B cell (primary cell): ENCODE measurements around the gene METTL2A.

Experiments used
- CTCF ChIP-seq: fragments of 200-600 bp; IDR thresholded peaks from one replicate; pipeline ENCODE4 v1.8.0; 2022; ENCODE audit warnings: antibody characterized with exemption, mild to moderate bottlenecking
- EZH2 ChIP-seq: IDR thresholded peaks from 2 replicates; pipeline ENCODE4 v1.6.1; 2012; ENCODE audit warnings: borderline replicate concordance, low read depth, mild to moderate bottlenecking, moderate library complexity, low read length; ENCODE audit not compliant: insufficient read depth, poor library complexity, severe bottlenecking

DNA sequence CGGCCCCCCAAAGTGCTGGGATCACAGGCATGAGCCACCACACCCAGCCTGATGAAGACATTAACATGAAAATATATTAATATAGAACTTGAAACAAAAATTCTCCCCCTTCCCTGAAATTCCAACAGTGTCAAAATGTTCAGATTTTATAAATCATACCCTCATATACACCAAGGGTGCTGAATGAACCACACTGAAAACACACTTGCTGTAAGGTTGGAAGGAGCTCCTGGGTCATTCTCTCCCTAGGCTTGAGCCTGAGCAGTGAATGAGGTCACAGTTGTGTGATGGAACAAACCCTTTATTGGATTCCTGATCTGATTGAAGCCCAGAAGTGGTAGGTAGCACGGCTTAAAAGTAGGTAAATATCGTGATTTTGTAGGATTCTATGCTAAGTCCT, 43.4 kb upstream of the METTL2A start, which contains the start of gene EFCAB3:
- TF ChIP-seq CTCF (no peak), EZH2 (no peak)
